ENCODE results near the gene KCNK4.
"Not testable (repeated sequence)": the region's sequence is repeated elsewhere in the genome, so short reads cannot be mapped to it uniquely, and the experiment has no call there.

The KCNK4 gene

GRCh38 chr11:64291262-64291751 is at the start of gene KCNK4:
TSS of gene KCNK4 (plus strand) at chr11:64291302. CDS start at chr11:64293019, 1,717 bp downstream.
- DNase-seq (ENCODE audit: low read depth in 3 of 3) = no peak

- DNase-seq (ENCODE audit: low read depth in 3 of 3) = no peak
These were observed 49.4 kb upstream of the KCNK4 start for GRCh38 chr11:64241491-64242374.

- no peak for DNase-seq (ENCODE audit: low read depth in 3 of 3)
These were observed 47.8 kb upstream of the KCNK4 start for GRCh38 chr11:64243236-64243854.

- no peak for DNase-seq (ENCODE audit: low read depth in 3 of 3)
These were observed 47.0 kb upstream of the KCNK4 start for GRCh38 chr11:64244107-64244506.

- DNase-seq (ENCODE audit: low read depth in 3 of 3) = no peak
These were observed 46.1 kb upstream of the KCNK4 start for GRCh38 chr11:64244966-64245365.

- DNase-seq (ENCODE audit: low read depth in 3 of 3) = no peak
These were observed 45.7 kb upstream of the KCNK4 start for GRCh38 chr11:64245401-64245796.

GRCh38 chr11:64245797-64246620 is 45.1 kb upstream of the KCNK4 start:
- DNase-seq (ENCODE audit: low read depth in 3 of 3) = peak; percentile 44 to 82 (median 73)

- not testable (repeated sequence) for DNase-seq (ENCODE audit: low read depth in 3 of 3)
These were observed 44.6 kb upstream of the KCNK4 start for GRCh38 chr11:64246621-64246870.

GRCh38 chr11:64246871-64247728 is 44.0 kb upstream of the KCNK4 start, which contains the start of gene PPP1R14B:
TSS of gene PPP1R14B (minus strand) at chr11:64246943. CDS start at chr11:64246673, 270 bp downstream.
- peak; percentile 68 to 86 (median 71) for DNase-seq (ENCODE audit: low read depth in 3 of 3)

- no peak for DNase-seq (ENCODE audit: low read depth in 3 of 3)
These were observed 43.2 kb upstream of the KCNK4 start for GRCh38 chr11:64247729-64248531.

GRCh38 chr11:64248578-64248977 is 42.5 kb upstream of the KCNK4 start:
- DNase-seq (ENCODE audit: low read depth in 3 of 3) = no peak

- DNase-seq (ENCODE audit: low read depth in 3 of 3) = no peak
These were observed 42.1 kb upstream of the KCNK4 start for GRCh38 chr11:64249038-64249437.

- no peak for DNase-seq (ENCODE audit: low read depth in 3 of 3)
These were observed 41.3 kb upstream of the KCNK4 start for GRCh38 chr11:64249563-64250414.

- no peak for DNase-seq (ENCODE audit: low read depth in 3 of 3)
These were observed 40.6 kb upstream of the KCNK4 start for GRCh38 chr11:64250415-64251015.

GRCh38 chr11:64251016-64251752 is 39.9 kb upstream of the KCNK4 start, which contains the start of gene PLCB3:
TSS of gene PLCB3 (plus strand) at chr11:64251530. CDS start at chr11:64251650, 120 bp downstream.
- DNase-seq (ENCODE audit: low read depth in 3 of 3) = peak in 1 of 3 experiments; percentile 46

GRCh38 chr11:64251753-64252002 is 39.4 kb upstream of the KCNK4 start:
- DNase-seq (ENCODE audit: low read depth in 3 of 3) = no peak

GRCh38 chr11:64252003-64252872 is 38.9 kb upstream of the KCNK4 start:
- DNase-seq (ENCODE audit: low read depth in 3 of 3) = no peak

Data from stimulated activated CD4-positive, alpha-beta T cell treated with anti-CD3 and anti-CD28 coated beads, TNF-alpha, amount 100 ng/mL, for 24 hours (primary cell).